Prostate gland (tissue), 2 donors: Measurements from ENCODE around the gene EPHB4.

ENCODE experiments used
- CTCF ChIP-seq, 4 experiments: fragments of 200-600 bp in 2 of 4; fragments of 450-650 bp in 2 of 4; sonication (generic) in 2 of 4; IDR thresholded peaks; 1 replicate in 3 of 4; 2 replicates in 1 of 4; pipeline ENCODE4 v1.5.1; 2016 to 2019; ENCODE audit warnings: antibody characterized with exemption in 4 of 4, mild to moderate bottlenecking in 2 of 4, moderate library complexity in 2 of 4
- POLR2A ChIP-seq: fragments of 450-650 bp; IDR thresholded peaks from one replicate; pipeline ENCODE4 v1.6.1; 2016; ENCODE audit warnings: antibody characterized with exemption, mild to moderate bottlenecking

GRCh38 chr7:100837099-100837836 is 9.9 kb upstream of the EPHB4 start:
- peak; percentile 69 for TF ChIP-seq POLR2A
- peak in 1 of 4 experiments; percentile 16 for TF ChIP-seq CTCF (IDR thresholded peaks at IDR 0.05)
